Endothelial cell of umbilical vein (primary cell): ENCODE data around the gene RUNX2. TPM values are rescaled to one million over a fixed set of nuclear protein-coding genes. Genes with fewer than 3 reads are reported as not detected.

Source experiments
- BruUV-seq: library from RNA; stranded (reverse); fragments of 400-500 nt; replicated peaks from 2 replicates; lab custom pipeline; 2021; lab: Mats Ljungman, UMichigan
- CTCF ChIA-PET: fragments of 300-600, 350-600 bp; sonication (Branson Sonifier 250); formaldehyde crosslinking; loops from one replicate; lab custom pipeline; 2021; ENCODE audit warnings: antibody characterized with exemption, inconsistent platforms; lab: Charles Lee
- POLR2A ChIA-PET: fragments of 300-600, 350-600 bp; sonication (Branson Sonifier 250); formaldehyde crosslinking; loops from one replicate; lab custom pipeline; 2021; ENCODE audit warnings: antibody characterized with exemption, inconsistent platforms; lab: Charles Lee
- DNase-seq: peaks from one replicate; pipeline ENCODE4 v3.0.0-alpha.2; 2011; ENCODE audit warnings: low read depth, low spot score
- FAIRE-seq: peaks from 2 replicates; lab custom pipeline; 2011; peaks lifted over from hg19 to GRCh38; lab: Jason Lieb, UNC
- H2AFZ ChIP-seq: 2 replicates; pipeline ENCODE4 v1.6.0; 2012; ENCODE audit warnings: low read depth, low read length, control low read depth, inconsistent platforms
- H3K27ac ChIP-seq: 2 replicates; pipeline ENCODE4 v1.5.1; 2011; ENCODE audit warnings: low read depth, mild to moderate bottlenecking, control low read depth, low read length, moderate library complexity; ENCODE audit not compliant: insufficient read depth
- H3K27me3 ChIP-seq, 2 experiments: 2 replicates each; pipeline versions ENCODE4 v1.6.0 to v1.6.1; 2011; ENCODE audit warnings: low read length in 2 of 2, mixed read lengths in 1 of 2; ENCODE audit not compliant: control insufficient read depth in 2 of 2, insufficient read depth in 2 of 2
- H3K36me3 ChIP-seq, 2 experiments: 2 replicates in 1 of 2; 3 replicates in 1 of 2; pipeline ENCODE4 v1.5.1; 2011; ENCODE audit warnings: low read length in 2 of 2, mild to moderate bottlenecking in 1 of 2, moderate library complexity in 1 of 2; ENCODE audit not compliant: control insufficient read depth in 2 of 2, insufficient read depth in 2 of 2; ENCODE audit errors: extremely low read depth in 1 of 2
- H3K4me1 ChIP-seq: 3 replicates; pipeline ENCODE4 v1.5.1; 2011; ENCODE audit warnings: mild to moderate bottlenecking, low read length; ENCODE audit not compliant: control insufficient read depth, insufficient read depth; ENCODE audit errors: extremely low read depth
- H3K4me2 ChIP-seq: 2 replicates; pipeline ENCODE4 v1.6.1; 2011; ENCODE audit warnings: low read length, control low read depth, mixed read lengths; ENCODE audit not compliant: insufficient read depth
- H3K4me3 ChIP-seq, 3 experiments: fragments of 200-600 bp in 1 of 3; sonication (generic), shearing (Covaris generic) in 1 of 3; replicated peaks in 1 of 3; 2 replicates each; pipeline ENCODE4 v1.5.1; 2011 to 2016; ENCODE audit warnings: control low read depth in 3 of 3, low read length in 3 of 3, mild to moderate bottlenecking in 2 of 3, inconsistent platforms in 1 of 3, low read depth in 1 of 3, moderate library complexity in 1 of 3; ENCODE audit not compliant: insufficient read depth in 1 of 3
- H3K79me2 ChIP-seq: 2 replicates; pipeline ENCODE4 v1.6.0; 2012; ENCODE audit warnings: low read length, inconsistent platforms; ENCODE audit not compliant: control insufficient read depth, insufficient read depth
- H3K9ac ChIP-seq: replicated peaks from 2 replicates; pipeline ENCODE3; 2011; ENCODE audit warnings: low read length, control low read depth; ENCODE audit not compliant: insufficient read depth; ENCODE audit errors: extremely low read depth
- H3K9me1 ChIP-seq: replicated peaks from 3 replicates; pipeline ENCODE4 v1.6.0; 2011; ENCODE audit warnings: mild to moderate bottlenecking, low read length; ENCODE audit not compliant: control insufficient read depth, insufficient read depth; ENCODE audit errors: extremely low read depth
- H3K9me3 ChIP-seq: replicated peaks from 2 replicates; pipeline ENCODE4 v1.5.1; 2012; ENCODE audit warnings: low read length, inconsistent platforms; ENCODE audit not compliant: control insufficient read depth, insufficient read depth
- H4K20me1 ChIP-seq: replicated peaks from 2 replicates; pipeline ENCODE3; 2011; ENCODE audit warnings: mild to moderate bottlenecking, low read length; ENCODE audit not compliant: control insufficient read depth, insufficient read depth; ENCODE audit errors: extremely low read depth
- CTCF ChIP-seq, 2 donors: IDR thresholded peaks; 1 replicate in 1 of 2; 2 replicates in 1 of 2; pipeline ENCODE4 v1.5.1; 2011; ENCODE audit warnings: low read length in 2 of 2, mild to moderate bottlenecking in 2 of 2, moderate library complexity in 2 of 2, control low read depth in 1 of 2, inconsistent platforms in 1 of 2, low read depth in 1 of 2; ENCODE audit not compliant: insufficient read depth in 1 of 2; ENCODE audit errors: extremely low read depth in 1 of 2
- EZH2 ChIP-seq: IDR thresholded peaks from 2 replicates; pipeline ENCODE4 v1.6.1; 2012; ENCODE audit warnings: borderline replicate concordance, low read depth, mild to moderate bottlenecking, moderate library complexity, low read length, inconsistent platforms; ENCODE audit not compliant: severe bottlenecking
- FOS ChIP-seq: IDR thresholded peaks from 2 replicates; pipeline ENCODE4 v1.6.1; 2011; ENCODE audit warnings: mild to moderate bottlenecking, low read length, moderate library complexity, borderline replicate concordance; ENCODE audit not compliant: insufficient read depth
- GATA2 ChIP-seq: IDR thresholded peaks from 2 replicates; pipeline ENCODE4 v1.7.0; 2011; ENCODE audit warnings: low read depth, mild to moderate bottlenecking, moderate library complexity, mixed read lengths, low read length; ENCODE audit not compliant: insufficient read length, insufficient read depth
- JUN ChIP-seq: IDR thresholded peaks from 2 replicates; pipeline ENCODE4 v1.6.1; 2011; ENCODE audit warnings: borderline replicate concordance, low read depth; ENCODE audit not compliant: insufficient read length, insufficient read depth
- MAX ChIP-seq: IDR thresholded peaks from 2 replicates; pipeline ENCODE4 v1.6.1; 2011; ENCODE audit not compliant: insufficient read depth, insufficient read length
- MYC ChIP-seq: IDR thresholded peaks from one replicate; pipeline ENCODE4 v1.6.1; 2011; ENCODE audit warnings: mild to moderate bottlenecking, low read depth, low read length
- POLR2A ChIP-seq: IDR thresholded peaks from 2 replicates; pipeline ENCODE4 v1.6.1; 2012; ENCODE audit warnings: low read depth, mild to moderate bottlenecking, control low read depth, low read length
- POLR2AphosphoS5 ChIP-seq: IDR thresholded peaks from 2 replicates; pipeline ENCODE4 v1.6.1; 2012; ENCODE audit warnings: low read depth, mild to moderate bottlenecking, control low read depth, low read length, moderate library complexity; ENCODE audit not compliant: insufficient read depth
- dilution Hi-C: fragments of 300-500 bp; cut with MboI; formaldehyde crosslinking; loops from one replicate; pipeline ENCODE4 v1.15.0; 2019; ENCODE audit warnings: low sequenced_read_pairs; ENCODE audit not compliant: extremely low pct_ligation_motif_present
- intact Hi-C: fragments of 100-400 bp; cut with micrococcal nuclease; formaldehyde crosslinking; loops from one replicate; pipeline ENCODE4 v1.10.0; 2022
- polyA plus RNA-seq, 4 experiments: library from polyadenylated mRNA; depleted of rRNA in 3 of 4; stranded (reverse) in 3 of 4; unstranded in 1 of 4; fragments of >200 nt; gene quantifications; 2 replicates each; pipeline versions ENCODE4 v1.2.1 to v1.2.3, GENCODE V29; 2011 to 2012; ENCODE audit warnings: missing spikeins in 1 of 4
- total RNA-seq: library from RNA; stranded (reverse); gene quantifications from 2 replicates; pipeline ENCODE4 v1.2.3, GENCODE V29; 2021

The RUNX2 gene
- total and polyA plus RNA-seq, 2 donors (not counting 3 experiments of a cell fraction or from before 2014, with no cell fraction given): 0.06 TPM; not detected in 1

GRCh38 chr6:45431317-45432065 is 103.4 kb downstream of the RUNX2 start:
- Histone ChIP-seq H4K20me1 (no peaks in the 10 kb centered on the region), H3K9ac (no peak overlapping the region), H3K4me1 (peaks cover 27% of the 10 kb centered on the region), H3K4me2 (no peak overlapping the region), H3K27ac (no peak overlapping the region), H2AFZ (no peak overlapping the region), H3K9me3 (no peaks in the 10 kb centered on the region), H3K4me3 (no peak overlapping the region), H3K9me1 (no peaks in the 10 kb centered on the region), H3K36me3 (no peaks in the 10 kb centered on the region), H3K79me2 (no peaks in the 10 kb centered on the region), H3K27me3 (peaks cover 12 to 22% of the 10 kb centered on the region in 2 experiments)
- BruUV-seq: no TSS peak
- CTCF ChIA-PET: interaction anchor here (1.1 kb wide), 1 partner anchor 283 kb away, joined by 3 read pairs; no protein-coding TSS in a partner anchor
- POLR2A ChIA-PET: no interaction called here
- intact Hi-C loops (loop anchor here (5.0 kb wide), 1 partner anchor 46 kb away; no protein-coding TSS in a partner anchor), dilution Hi-C loops (no loop called here)
- FAIRE-seq (no peak), DNase-seq (no peak)
- no peak for TF ChIP-seq FOS
- no peak for TF ChIP-seq MYC
- no peak for TF ChIP-seq JUN
- no peak for TF ChIP-seq MAX
- no peak for TF ChIP-seq POLR2A
- TF ChIP-seq POLR2AphosphoS5: no peak
- TF ChIP-seq GATA2: no peak
- TF ChIP-seq EZH2: no peak
- TF ChIP-seq CTCF (IDR thresholded peaks at IDR 0.05; ENCODE audit: extremely low read depth in 1 of 2, insufficient read depth in 1 of 2, low read depth in 1 of 2, low read length in 2 of 2): no peak
